GM21619 (cell line): ENCODE results near the gene CACNA2D4.

ENCODE experiments used
- ATAC-seq: cut with Tn5 transposase; IDR thresholded peaks from one replicate; pipeline ENCODE4 v1.9.1; 2021; ENCODE audit not compliant: unreplicated experiment

Gene CACNA2D4

GRCh38 chr12:1793426-1794210, 124.8 kb downstream of the CACNA2D4 start:
- ATAC-seq = no peak

GRCh38 chr12:1792406-1792805, 126.0 kb downstream of the CACNA2D4 start:
- ATAC-seq = no peak

- ATAC-seq = no peak
These were observed 127.2 kb downstream of the CACNA2D4 start for GRCh38 chr12:1791104-1791841.

- no peak for ATAC-seq
These were observed 128.0 kb downstream of the CACNA2D4 start for GRCh38 chr12:1790444-1790843.

GRCh38 chr12:1787714-1788113, 130.7 kb downstream of the CACNA2D4 start:
- ATAC-seq = no peak

GRCh38 chr12:1782215-1782614, 136.2 kb downstream of the CACNA2D4 start:
- ATAC-seq = no peak

- no peak for ATAC-seq
These were observed 136.7 kb downstream of the CACNA2D4 start for GRCh38 chr12:1781772-1782171.

- no peak for ATAC-seq
These were observed 138.7 kb downstream of the CACNA2D4 start for GRCh38 chr12:1779783-1780182.

GRCh38 chr12:1778911-1779310, 139.5 kb downstream of the CACNA2D4 start:
- no peak for ATAC-seq

- no peak for ATAC-seq
These were observed 140.7 kb downstream of the CACNA2D4 start for GRCh38 chr12:1777798-1778197.

- no peak for ATAC-seq
These were observed 142.1 kb downstream of the CACNA2D4 start for GRCh38 chr12:1776170-1776921.

GRCh38 chr12:1773937-1774655, 144.4 kb downstream of the CACNA2D4 start:
- no peak for ATAC-seq

- ATAC-seq = no peak
These were observed 148.5 kb downstream of the CACNA2D4 start for GRCh38 chr12:1769809-1770494.

- ATAC-seq = no peak
These were observed 149.8 kb downstream of the CACNA2D4 start for GRCh38 chr12:1768615-1769014.

- ATAC-seq = no peak
These were observed 150.9 kb downstream of the CACNA2D4 start for GRCh38 chr12:1767407-1768090.

- ATAC-seq = no peak
These were observed 152.3 kb downstream of the CACNA2D4 start for GRCh38 chr12:1766110-1766509.

- no peak for ATAC-seq
These were observed 155.3 kb downstream of the CACNA2D4 start for GRCh38 chr12:1763153-1763552.

GRCh38 chr12:1761857-1762256, 156.6 kb downstream of the CACNA2D4 start:
- ATAC-seq = no peak

- ATAC-seq = no peak
These were observed 157.7 kb downstream of the CACNA2D4 start for GRCh38 chr12:1760566-1761382.
